ENCODE data around the gene TTYH1.
"Not testable (repeated sequence)": the region's sequence is repeated elsewhere in the genome, so short reads cannot be mapped to it uniquely, and the experiment has no call there.

TTYH1 gene

DNA sequence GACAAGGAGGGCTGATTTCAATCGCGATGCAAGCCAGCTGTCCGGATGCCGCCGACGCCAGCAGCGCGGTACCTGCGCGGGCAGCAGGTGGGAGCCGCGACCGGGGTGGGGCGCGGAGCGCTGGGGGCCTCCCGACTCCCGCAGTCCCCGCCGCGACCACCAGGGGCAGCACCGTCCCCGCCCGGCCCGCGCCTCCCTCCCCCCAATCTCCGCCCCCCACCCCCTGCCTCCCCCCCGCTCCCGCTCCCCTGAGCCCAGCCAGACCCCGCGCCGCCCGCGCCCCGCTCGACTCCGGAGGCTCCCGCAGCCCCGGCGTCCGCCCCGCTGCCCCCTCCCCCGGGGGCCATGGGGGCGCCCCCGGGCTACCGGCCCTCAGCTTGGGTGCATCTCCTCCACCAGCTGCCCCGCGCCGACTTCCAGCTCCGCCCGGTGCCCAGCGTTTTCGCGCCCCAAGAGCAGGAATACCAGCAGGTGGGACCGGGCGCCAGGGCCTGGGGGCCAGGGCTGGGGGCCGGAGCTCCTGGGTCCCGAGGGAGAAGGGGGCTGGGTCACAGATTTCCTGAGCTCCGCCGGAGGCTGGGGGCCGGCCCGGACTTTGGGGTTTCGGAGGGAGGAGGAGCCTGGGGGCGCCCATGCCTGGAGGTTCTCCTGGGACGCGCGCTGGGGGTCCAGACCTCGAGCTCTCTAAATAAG lies at the start of gene TTYH1:
Gene TTYH1 (plus strand): TSS at position 257 of the 693 bp plus-strand sequence. CDS start 89 bp downstream, at position 346.
- H3K27me3 ChIP-seq (ENCODE audit: control insufficient read depth in 2 of 2, insufficient read depth in 2 of 2, low read length in 2 of 2): peaks cover 19 to 29% of the 10 kb centered on the region in 2 donors
- H3K4me3 ChIP-seq (ENCODE audit: low read length in 2 of 2): no peak within 1 kb of the TSS
- H3K4me1 ChIP-seq (ENCODE audit: control insufficient read depth in 2 of 2, insufficient read depth in 2 of 2, low read length in 2 of 2): no peaks in the 10 kb centered on the region
- H3K36me3 ChIP-seq (ENCODE audit: control insufficient read depth in 2 of 2, insufficient read depth in 2 of 2, low read length in 2 of 2): no peaks in the 10 kb centered on the region
- H3K9ac ChIP-seq (ENCODE audit: low read depth in 1 of 2, low read length in 2 of 2): no peak within 1 kb of the TSS
- no peaks in the 10 kb centered on the region for H3K9me3 ChIP-seq (ENCODE audit: control insufficient read depth in 2 of 2, low read length in 2 of 2)
- no peak within 1 kb of the TSS for H3K27ac ChIP-seq (ENCODE audit: low read depth in 2 of 2, low read length in 2 of 2)

DNA sequence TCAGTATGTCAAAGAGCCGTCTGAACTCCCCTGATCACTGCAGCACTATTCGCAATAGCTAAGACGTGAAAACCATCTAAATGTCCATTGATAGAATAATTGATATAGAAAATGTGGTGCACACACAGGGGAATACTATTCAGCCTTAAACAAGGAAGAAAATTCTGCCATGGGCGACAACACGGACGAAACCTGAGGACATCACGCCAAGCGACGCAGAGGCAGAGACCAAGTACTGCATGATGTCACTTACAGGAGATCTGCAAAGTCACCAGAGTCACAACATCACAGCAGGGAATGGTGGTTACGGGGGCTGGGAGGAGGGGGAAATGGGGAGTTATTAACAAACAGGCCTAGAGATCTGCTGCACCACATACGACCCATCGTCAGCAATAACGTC lies 49.5 kb upstream of the TTYH1 start:
- H3K27ac ChIP-seq (ENCODE audit: low read depth in 2 of 2, low read length in 2 of 2); H3K4me1 ChIP-seq (ENCODE audit: control insufficient read depth in 2 of 2, insufficient read depth in 2 of 2, low read length in 2 of 2); H3K9ac ChIP-seq (ENCODE audit: low read depth in 1 of 2, low read length in 2 of 2); H3K4me3 ChIP-seq (ENCODE audit: low read length in 2 of 2); H3K9me3 ChIP-seq (ENCODE audit: control insufficient read depth in 2 of 2, low read length in 2 of 2); H3K27me3 ChIP-seq (ENCODE audit: control insufficient read depth in 2 of 2, insufficient read depth in 2 of 2, low read length in 2 of 2); H3K36me3 ChIP-seq (ENCODE audit: control insufficient read depth in 2 of 2, insufficient read depth in 2 of 2, low read length in 2 of 2): not testable (repeated sequence)

DNA sequence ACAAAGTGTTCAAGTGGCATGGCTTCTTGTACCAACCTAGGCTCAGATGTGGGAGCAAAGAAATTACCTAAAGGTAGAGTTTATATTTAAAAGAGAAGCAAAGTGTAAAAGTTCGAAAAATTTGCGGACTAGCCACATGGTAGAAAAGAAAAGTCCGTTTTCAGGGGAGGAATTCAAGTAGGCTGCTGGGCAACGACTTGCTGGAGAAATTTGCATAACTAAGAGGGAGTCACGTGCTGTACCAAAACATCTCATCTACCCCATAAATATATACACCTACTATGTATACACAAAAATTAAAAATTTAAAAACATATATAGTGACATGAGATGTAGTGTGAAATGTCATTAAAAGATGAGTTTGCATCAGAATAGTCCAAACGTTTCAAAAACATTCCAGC lies 48.5 kb upstream of the TTYH1 start:
- H3K9ac ChIP-seq (ENCODE audit: low read depth in 1 of 2, low read length in 2 of 2): no peak overlapping the region
- H3K27me3 ChIP-seq (ENCODE audit: control insufficient read depth in 2 of 2, insufficient read depth in 2 of 2, low read length in 2 of 2): no peaks in the 10 kb centered on the region
- H3K4me3 ChIP-seq (ENCODE audit: low read length in 2 of 2): no peak overlapping the region
- no peak overlapping the region for H3K27ac ChIP-seq (ENCODE audit: low read depth in 2 of 2, low read length in 2 of 2)
- H3K36me3 ChIP-seq (ENCODE audit: control insufficient read depth in 2 of 2, insufficient read depth in 2 of 2, low read length in 2 of 2): no peaks in the 10 kb centered on the region
- H3K4me1 ChIP-seq (ENCODE audit: control insufficient read depth in 2 of 2, insufficient read depth in 2 of 2, low read length in 2 of 2): no peaks in the 10 kb centered on the region
- no peaks in the 10 kb centered on the region for H3K9me3 ChIP-seq (ENCODE audit: control insufficient read depth in 2 of 2, low read length in 2 of 2)

GRCh38 chr19:54369082-54369687 lies 46.1 kb upstream of the TTYH1 start:
- Histone ChIP-seq H3K36me3 (ENCODE audit: control insufficient read depth in 2 of 2, insufficient read depth in 2 of 2, low read length in 2 of 2) (no peaks in the 10 kb centered on the region), H3K27me3 (ENCODE audit: control insufficient read depth in 2 of 2, insufficient read depth in 2 of 2, low read length in 2 of 2) (no peaks in the 10 kb centered on the region), H3K4me3 (ENCODE audit: low read length in 2 of 2) (peak overlapping the region; percentile 22 to 46), H3K9me3 (ENCODE audit: control insufficient read depth in 2 of 2, low read length in 2 of 2) (no peaks in the 10 kb centered on the region), H3K27ac (ENCODE audit: low read depth in 2 of 2, low read length in 2 of 2) (peak overlapping the region; percentile 4 to 54), H3K9ac (ENCODE audit: low read depth in 1 of 2, low read length in 2 of 2) (no peak overlapping the region), H3K4me1 (ENCODE audit: control insufficient read depth in 2 of 2, insufficient read depth in 2 of 2, low read length in 2 of 2) (no peaks in the 10 kb centered on the region)

GRCh38 chr19:54369688-54370433 lies 45.4 kb upstream of the TTYH1 start:
- H3K9me3 ChIP-seq (ENCODE audit: control insufficient read depth in 2 of 2, low read length in 2 of 2); H3K9ac ChIP-seq (ENCODE audit: low read depth in 1 of 2, low read length in 2 of 2); H3K27me3 ChIP-seq (ENCODE audit: control insufficient read depth in 2 of 2, insufficient read depth in 2 of 2, low read length in 2 of 2); H3K36me3 ChIP-seq (ENCODE audit: control insufficient read depth in 2 of 2, insufficient read depth in 2 of 2, low read length in 2 of 2); H3K4me1 ChIP-seq (ENCODE audit: control insufficient read depth in 2 of 2, insufficient read depth in 2 of 2, low read length in 2 of 2): not testable (repeated sequence)
- peak overlapping the region in 1 of 2 donors; percentile 4 for H3K27ac ChIP-seq (ENCODE audit: low read depth in 2 of 2, low read length in 2 of 2)
- H3K4me3 ChIP-seq (ENCODE audit: low read length in 2 of 2): peak overlapping the region in 1 of 2 donors; percentile 46

- not testable (repeated sequence) for H3K4me1 ChIP-seq (ENCODE audit: control insufficient read depth in 2 of 2, insufficient read depth in 2 of 2, low read length in 2 of 2); H3K27ac ChIP-seq (ENCODE audit: low read depth in 2 of 2, low read length in 2 of 2); H3K9ac ChIP-seq (ENCODE audit: low read depth in 1 of 2, low read length in 2 of 2)
Observed at GRCh38 chr19:54370434-54370796, 44.8 kb upstream of the TTYH1 start.

DNA sequence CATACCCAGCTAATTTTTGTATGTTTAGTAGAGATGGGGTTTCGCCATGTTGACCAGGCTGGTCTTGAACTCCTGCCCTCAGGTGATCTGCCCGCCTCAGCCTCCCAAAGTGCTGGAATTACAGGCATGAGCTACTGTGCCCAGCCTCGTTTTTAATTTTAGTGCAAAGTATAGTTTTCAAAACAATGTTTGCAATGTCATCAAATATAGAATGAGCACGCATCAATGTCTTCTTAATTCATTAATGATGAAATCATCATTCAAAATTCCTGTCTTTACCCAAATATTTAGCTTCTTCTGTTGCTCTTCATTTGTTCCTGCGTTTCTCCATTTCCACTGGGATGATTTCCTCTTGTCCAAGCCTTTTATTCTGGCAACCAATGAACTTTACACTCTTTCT lies 43.8 kb upstream of the TTYH1 start:
- H3K9ac ChIP-seq (ENCODE audit: low read depth in 1 of 2, low read length in 2 of 2); H3K4me1 ChIP-seq (ENCODE audit: control insufficient read depth in 2 of 2, insufficient read depth in 2 of 2, low read length in 2 of 2); H3K4me3 ChIP-seq (ENCODE audit: low read length in 2 of 2); H3K9me3 ChIP-seq (ENCODE audit: control insufficient read depth in 2 of 2, low read length in 2 of 2); H3K27ac ChIP-seq (ENCODE audit: low read depth in 2 of 2, low read length in 2 of 2); H3K36me3 ChIP-seq (ENCODE audit: control insufficient read depth in 2 of 2, insufficient read depth in 2 of 2, low read length in 2 of 2); H3K27me3 ChIP-seq (ENCODE audit: control insufficient read depth in 2 of 2, insufficient read depth in 2 of 2, low read length in 2 of 2): not testable (repeated sequence)

More at GRCh38 chr19:54370434-54370796, 44.8 kb upstream of the TTYH1 start:
- not testable (repeated sequence) for H3K36me3 ChIP-seq (ENCODE audit: control insufficient read depth in 2 of 2, insufficient read depth in 2 of 2, low read length in 2 of 2); H3K27me3 ChIP-seq (ENCODE audit: control insufficient read depth in 2 of 2, insufficient read depth in 2 of 2, low read length in 2 of 2); H3K9me3 ChIP-seq (ENCODE audit: control insufficient read depth in 2 of 2, low read length in 2 of 2)
- peak overlapping the region in 1 of 2 donors; percentile 37 for H3K4me3 ChIP-seq (ENCODE audit: low read length in 2 of 2)

DNA sequence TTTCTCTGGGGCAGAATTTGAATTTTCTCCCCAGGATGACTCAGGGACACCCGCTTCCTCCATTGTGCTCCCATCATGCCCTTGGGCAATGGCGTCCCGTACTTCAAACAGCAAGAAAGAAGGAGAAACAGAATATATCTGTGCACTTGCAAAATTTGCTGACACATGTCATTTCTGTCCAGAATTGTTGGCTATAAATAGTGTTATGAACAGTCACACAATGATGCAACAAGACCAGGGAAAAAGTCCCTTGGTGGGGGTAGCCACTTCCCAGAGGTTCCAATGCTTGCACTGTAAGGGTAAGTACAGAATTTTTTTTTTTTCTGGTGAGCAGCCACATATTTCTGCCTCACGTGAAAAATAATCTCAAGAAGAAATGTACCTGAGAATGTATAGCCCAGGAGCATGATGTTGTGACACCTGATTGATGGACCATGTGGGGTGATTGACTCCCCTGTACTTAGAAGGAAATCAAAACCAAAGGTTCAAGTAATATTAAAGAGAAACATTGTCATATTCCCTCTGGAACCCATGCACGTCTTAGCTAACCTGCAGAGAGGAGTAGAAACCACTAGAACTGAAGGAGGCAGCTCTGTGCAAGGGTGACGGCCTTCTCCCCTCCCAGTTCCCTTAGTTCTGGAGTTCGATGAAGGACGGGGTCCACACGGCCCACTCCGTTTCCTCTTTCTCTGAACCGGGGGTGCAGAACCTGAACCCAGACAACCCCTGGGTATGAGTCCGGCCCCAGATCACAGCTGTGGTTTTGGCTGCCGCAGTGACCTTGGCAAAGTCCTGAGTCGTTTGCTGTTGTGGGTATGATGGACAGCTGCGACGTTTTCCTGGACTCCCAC lies 41.3 kb upstream of the TTYH1 start:
- no peaks in the 10 kb centered on the region for H3K27me3 ChIP-seq (ENCODE audit: control insufficient read depth in 2 of 2, insufficient read depth in 2 of 2, low read length in 2 of 2)
- H3K9me3 ChIP-seq (ENCODE audit: control insufficient read depth in 2 of 2, low read length in 2 of 2): no peaks in the 10 kb centered on the region
- peak overlapping the region in 1 of 2 donors; percentile 13 for H3K4me3 ChIP-seq (ENCODE audit: low read length in 2 of 2)
- H3K36me3 ChIP-seq (ENCODE audit: control insufficient read depth in 2 of 2, insufficient read depth in 2 of 2, low read length in 2 of 2): no peaks in the 10 kb centered on the region
- no peaks in the 10 kb centered on the region for H3K4me1 ChIP-seq (ENCODE audit: control insufficient read depth in 2 of 2, insufficient read depth in 2 of 2, low read length in 2 of 2)
- H3K27ac ChIP-seq (ENCODE audit: low read depth in 2 of 2, low read length in 2 of 2): peak overlapping the region; percentile 48 to 61
- no peak overlapping the region for H3K9ac ChIP-seq (ENCODE audit: low read depth in 1 of 2, low read length in 2 of 2)

- H3K27me3 ChIP-seq (ENCODE audit: control insufficient read depth in 2 of 2, insufficient read depth in 2 of 2, low read length in 2 of 2); H3K36me3 ChIP-seq (ENCODE audit: control insufficient read depth in 2 of 2, insufficient read depth in 2 of 2, low read length in 2 of 2); H3K9me3 ChIP-seq (ENCODE audit: control insufficient read depth in 2 of 2, low read length in 2 of 2); H3K4me1 ChIP-seq (ENCODE audit: control insufficient read depth in 2 of 2, insufficient read depth in 2 of 2, low read length in 2 of 2): not testable (repeated sequence)
- peak overlapping the region in 1 of 2 donors; percentile 24 for H3K9ac ChIP-seq (ENCODE audit: low read depth in 1 of 2, low read length in 2 of 2)
- peak overlapping the region; percentile 3 to 54 for H3K4me3 ChIP-seq (ENCODE audit: low read length in 2 of 2)
- H3K27ac ChIP-seq (ENCODE audit: low read depth in 2 of 2, low read length in 2 of 2): peak overlapping the region; percentile 47 to 74
Observed at GRCh38 chr19:54375181-54375938, 39.9 kb upstream of the TTYH1 start.
